H1 (cell line): ENCODE results near the gene KIF5C.

Source experiments
- ATF3 ChIP-seq: IDR thresholded peaks from 2 replicates; pipeline ENCODE4 v1.6.1; 2011; ENCODE audit warnings: low read depth, mild to moderate bottlenecking, low read length; ENCODE audit not compliant: insufficient read depth
- BRCA1 ChIP-seq: IDR thresholded peaks from 2 replicates; pipeline ENCODE4 v1.6.1; 2012; ENCODE audit warnings: low read depth, low read length, improper control_type of control experiment
- CTCF ChIP-seq, 3 experiments: IDR thresholded peaks; 1 replicate in 2 of 3; 2 replicates in 1 of 3; pipeline versions ENCODE4 v1.5.1 to v1.6.1; 2011; ENCODE audit warnings: low read length in 3 of 3, mild to moderate bottlenecking in 3 of 3, inconsistent platforms in 2 of 3, low read depth in 1 of 3, moderate library complexity in 1 of 3; ENCODE audit not compliant: insufficient read depth in 1 of 3; ENCODE audit errors: control extremely low read depth in 1 of 3
- PHF8 ChIP-seq: fragments of 200-600 bp; sonication (generic); conservative IDR thresholded peaks from 2 replicates; pipeline ENCODE4 v1.7.1; 2012; ENCODE audit warnings: low read depth, mild to moderate bottlenecking, inconsistent platforms, low read length, moderate library complexity
- POLR2AphosphoS5 ChIP-seq: IDR thresholded peaks from 2 replicates; pipeline ENCODE4 v1.6.1; 2011; ENCODE audit warnings: low read depth, low read length
- RAD21 ChIP-seq, 2 experiments: IDR thresholded peaks in 1 of 2; conservative IDR thresholded peaks in 1 of 2; 2 replicates each; pipeline ENCODE4 v1.6.1; 2011; ENCODE audit warnings: low read depth in 2 of 2, low read length in 2 of 2, improper control_type of control experiment in 1 of 2, inconsistent platforms in 1 of 2, mild to moderate bottlenecking in 1 of 2, moderate library complexity in 1 of 2
- YY1 ChIP-seq: IDR thresholded peaks from 2 replicates; pipeline ENCODE4 v1.6.1; 2011; ENCODE audit warnings: low read depth, mild to moderate bottlenecking, low read length

- TF ChIP-seq PHF8, result no peak
- no peak for TF ChIP-seq ATF3
- TF ChIP-seq BRCA1, result no peak
- TF ChIP-seq CTCF (IDR thresholded peaks at IDR 0.05; ENCODE audit: control extremely low read depth in 1 of 3, insufficient read depth in 1 of 3, low read depth in 1 of 3, low read length in 3 of 3), result no peak
- TF ChIP-seq YY1, result no peak
- no peak for TF ChIP-seq POLR2AphosphoS5
- TF ChIP-seq RAD21 (IDR thresholded peaks at IDR 0.05 in 1 of 2, conservative IDR thresholded peaks at IDR 0.05 in 1 of 2; ENCODE audit: low read depth in 2 of 2, low read length in 2 of 2), result no peak
Measured at GRCh38 chr2:148893906-148894305, 18.9 kb downstream of the KIF5C start.
